Posterior vena cava (tissue), 2 donors: ENCODE results near the gene FOXN1. TPM values are rescaled to one million over a fixed set of nuclear protein-coding genes. Genes with fewer than 3 reads are reported as not detected.

Source experiments
- DNase-seq: peaks from one replicate; pipeline ENCODE4 v3.0.0-alpha.2; 2020; ENCODE audit warnings: low spot score
- intact Hi-C, 2 donors: fragments of 100-400 bp; cut with DNase I; formaldehyde crosslinking; loops; one replicate each; pipeline versions ENCODE4 v1.14.1 to v1.14.2; 2022 to 2023
- total RNA-seq, 2 donors: library from RNA; stranded (reverse); fragmentation: NEBNext Ultra II Directional; extraction: Animal tissue kit (Norgen Biotek cat#: 25700); gene quantifications; one replicate each; pipeline ENCODE4 v1.2.1, GENCODE V29; 2021
- donor health status: DM: yes; HTN: yes; CAD: no.
- donor health status: DM: yes; HTN: yes; CAD: no.

The FOXN1 gene
- total RNA-seq, 2 donors from 2014 or later, result not detected

DNA sequence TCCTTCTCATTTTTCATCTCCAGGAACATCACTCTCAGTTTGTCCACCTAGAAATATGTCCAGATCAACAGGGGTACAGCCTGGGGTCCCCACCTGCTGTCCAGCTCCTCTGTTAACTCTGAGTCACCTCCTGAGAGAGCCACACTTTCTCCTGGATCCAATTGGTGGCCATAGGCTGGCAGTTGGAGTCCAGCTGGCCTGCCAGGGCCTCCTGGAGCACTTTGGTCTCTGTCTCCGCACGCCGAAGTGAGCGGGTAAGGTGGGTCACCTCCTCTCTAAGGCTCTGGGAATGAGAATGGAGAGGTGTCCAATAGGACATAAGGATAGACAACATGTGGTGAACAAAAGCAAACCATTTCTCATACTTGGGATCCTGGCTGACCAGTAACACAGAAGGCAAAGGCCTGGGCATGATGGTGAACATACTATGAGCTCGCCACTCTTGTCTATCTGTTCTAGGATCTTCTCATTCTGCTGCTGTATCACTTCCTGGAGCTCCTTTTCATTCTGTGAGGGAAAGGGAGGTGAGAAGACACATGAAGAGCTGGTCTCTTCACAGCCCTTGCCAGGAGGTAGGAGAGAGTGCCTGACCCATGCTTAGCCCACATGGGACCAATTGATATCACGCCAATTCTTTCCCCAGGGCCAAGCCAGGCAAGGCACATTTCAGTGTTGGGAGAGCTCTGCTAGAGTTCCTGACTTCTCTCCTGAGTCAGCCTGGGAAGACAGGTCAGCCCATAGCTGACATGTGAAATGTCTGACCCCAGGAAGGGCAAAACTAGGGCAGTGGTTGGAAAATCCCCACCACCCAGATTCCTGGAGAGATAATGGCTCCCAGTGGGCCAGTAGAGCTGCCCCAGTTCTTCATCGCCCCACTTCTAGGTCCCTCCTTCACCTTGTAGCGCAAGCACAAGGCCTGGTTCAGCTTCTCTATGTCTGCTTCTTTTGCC, 72.4 kb downstream of the FOXN1 start:
- DNase-seq, result no peak
- intact Hi-C loops, result no loop called here

DNA sequence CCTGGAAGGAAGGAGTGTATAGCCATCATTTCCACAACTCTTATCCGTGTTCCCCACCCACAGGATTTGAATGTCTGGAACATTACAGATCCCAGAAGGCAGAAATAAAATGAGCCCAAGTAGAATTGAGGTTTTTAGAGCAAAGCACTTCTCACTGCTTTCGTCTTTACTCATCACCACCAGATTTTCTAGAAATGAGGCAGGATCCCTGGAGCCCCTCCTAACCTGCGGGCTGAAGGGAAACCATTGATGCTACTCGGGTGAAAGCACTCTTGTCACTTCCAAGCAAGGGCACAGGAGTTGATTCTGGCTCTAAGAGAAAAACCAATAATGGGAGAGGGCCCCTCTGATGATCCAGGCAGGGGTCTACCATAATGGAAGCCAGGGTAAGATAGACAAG, 73.4 kb downstream of the FOXN1 start:
- intact Hi-C loops, result no loop called here
- DNase-seq, result no peak

DNA sequence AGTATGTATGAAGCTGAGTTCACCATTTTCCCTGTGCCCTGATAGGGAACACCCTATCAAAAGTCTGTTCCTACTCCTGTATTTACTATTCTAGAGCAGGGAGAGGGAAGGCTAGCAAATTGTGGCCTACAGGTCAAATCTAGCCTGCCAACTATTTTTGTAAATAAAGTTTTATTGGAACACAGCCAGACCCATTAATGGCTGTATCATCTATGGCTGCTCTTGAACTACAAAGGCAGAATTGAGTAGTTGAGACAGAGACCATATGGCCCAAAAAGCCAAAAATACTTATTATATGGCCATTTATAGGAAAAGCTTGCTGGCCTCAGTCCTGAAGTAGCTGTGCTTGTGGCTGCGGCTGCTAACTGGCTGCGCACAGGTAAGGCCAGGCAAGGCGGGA, 74.8 kb downstream of the FOXN1 start:
- DNase-seq, result no peak
- intact Hi-C loops, result no loop called here

DNA sequence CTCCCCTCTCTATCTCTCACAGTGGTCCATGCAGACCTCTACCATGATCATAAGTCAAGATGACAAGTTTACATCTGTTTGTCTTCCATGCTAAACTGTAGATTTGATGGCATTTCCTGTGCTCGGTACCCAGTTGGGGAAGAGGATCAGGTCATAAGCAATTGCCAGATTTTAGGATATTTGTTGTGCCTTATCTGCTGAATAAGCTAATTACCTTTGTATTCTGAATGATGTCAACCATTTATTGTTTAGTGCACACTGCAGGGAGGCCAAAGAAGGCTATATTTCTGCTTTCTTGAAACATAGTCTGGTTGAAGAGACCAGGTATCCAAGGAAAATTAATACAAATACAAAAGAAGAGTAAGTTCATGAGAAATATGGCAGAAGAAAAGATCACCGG, 76.4 kb downstream of the FOXN1 start:
- DNase-seq, result no peak
- intact Hi-C loops, result no loop called here

DNA sequence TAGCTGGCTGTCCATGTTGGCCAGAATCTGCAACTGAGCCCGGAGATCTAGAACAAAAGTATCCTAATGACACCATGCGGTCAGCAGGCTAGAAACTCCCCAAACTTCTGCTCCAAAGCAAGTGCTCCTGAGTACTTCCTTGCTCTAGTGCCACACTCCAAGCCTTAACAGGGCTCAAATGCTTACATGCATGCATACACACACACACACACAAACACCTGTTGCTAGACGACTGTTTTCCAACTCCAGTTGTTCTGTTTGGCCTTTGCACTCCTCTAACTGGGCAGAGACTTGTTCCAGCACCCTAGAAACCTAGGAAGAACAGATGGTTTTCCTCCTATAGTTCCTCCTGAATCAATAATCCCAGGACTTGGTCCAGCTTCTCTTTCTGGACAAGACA, 78.3 kb downstream of the FOXN1 start:
- no peak for DNase-seq
- intact Hi-C loops, result no loop called here

DNA sequence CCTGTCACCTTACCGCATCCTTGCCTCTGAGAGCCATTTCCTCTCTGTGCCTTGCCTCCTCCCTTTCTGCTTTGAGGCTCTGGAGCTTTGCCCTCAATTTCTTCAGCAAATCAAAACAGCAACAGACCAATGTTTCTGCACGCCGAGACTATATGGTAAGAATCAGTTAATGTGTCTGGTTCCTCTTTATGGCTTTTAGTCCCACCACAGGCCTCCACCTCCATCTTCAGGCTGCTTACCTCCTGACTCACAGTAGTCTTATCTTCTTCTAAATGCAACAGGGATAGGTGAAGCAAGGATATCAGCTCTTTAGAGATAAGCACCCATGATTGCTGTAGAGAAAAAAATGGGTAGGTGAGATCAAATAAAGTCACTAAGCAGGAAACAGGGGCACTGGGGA, 79.7 kb downstream of the FOXN1 start:
- intact Hi-C loops, result no loop called here
- no peak for DNase-seq

Other genes with a start within 250 kb of the FOXN1 start
- 1 to 10 TPM; 2.7 to 4.3 TPM for gene TMEM97, start 187.1 kb upstream of the FOXN1 start, total RNA-seq
- gene IFT20, start 170.9 kb upstream of the FOXN1 start, total RNA-seq, result 10 to 100 TPM; 28.3 to 34.9 TPM
- gene TNFAIP1, start 170.6 kb upstream of the FOXN1 start, total RNA-seq, result 10 to 100 TPM; 39.7 to 45.9 TPM
- 10 to 100 TPM; 53.5 to 54.4 TPM for gene POLDIP2, start 148.8 kb upstream of the FOXN1 start, total RNA-seq
- gene SEBOX, start 141.1 kb upstream of the FOXN1 start, total RNA-seq, result not detected
- gene VTN, start 136.0 kb upstream of the FOXN1 start, total RNA-seq, result 1 to 10 TPM; 1.8 to 5.4 TPM
- gene SARM1, start 134.7 kb upstream of the FOXN1 start, total RNA-seq, result 10 to 100 TPM; 15.0 to 16.1 TPM
- gene SLC46A1, start 100.1 kb upstream of the FOXN1 start, total RNA-seq, result 10 to 100 TPM in 1 of 2 donors, 1 to 10 TPM in 1; 6.0 to 10.6 TPM
- under 1 TPM in 1 of 2 donors, not detected in 1; 0.14 TPM for gene SLC13A2, start 32.7 kb upstream of the FOXN1 start, total RNA-seq
- 10 to 100 TPM; 12.9 to 15.6 TPM for gene UNC119, start 46.3 kb downstream of the FOXN1 start, total RNA-seq
- 10 to 100 TPM; 27.6 to 33.8 TPM for gene PIGS, start 65.2 kb downstream of the FOXN1 start, total RNA-seq
- gene ALDOC, start 70.5 kb downstream of the FOXN1 start, total RNA-seq, result 1 to 10 TPM; 6.9 to 8.4 TPM
- gene SPAG5, start 92.7 kb downstream of the FOXN1 start, total RNA-seq, result 1 to 10 TPM; 1.8 to 1.9 TPM
- gene RSKR, start 107.8 kb downstream of the FOXN1 start, total RNA-seq, result 10 to 100 TPM in 1 of 2 donors, 1 to 10 TPM in 1; 4.7 to 10.1 TPM
- gene BLTP2, start 138.8 kb downstream of the FOXN1 start, total RNA-seq, result 100 to 1,000 TPM; 105 to 120 TPM
- 10 to 100 TPM; 30.7 to 33.5 TPM for gene SDF2, start 155.6 kb downstream of the FOXN1 start, total RNA-seq
- gene SUPT6H, start 155.9 kb downstream of the FOXN1 start, total RNA-seq, result 10 to 100 TPM; 54.4 to 57.6 TPM
- gene PROCA1, start 205.5 kb downstream of the FOXN1 start, total RNA-seq, result 1 to 10 TPM; 1.2 to 2.1 TPM
- 10 to 100 TPM; 75.0 to 90.2 TPM for gene RAB34, start 211.5 kb downstream of the FOXN1 start, total RNA-seq
- 100 to 1,000 TPM; 981 to 999 TPM for gene RPL23A, start 213.6 kb downstream of the FOXN1 start, total RNA-seq
- gene TLCD1, start 219.9 kb downstream of the FOXN1 start, total RNA-seq, result 1 to 10 TPM; 2.2 to 3.1 TPM
- 1 to 10 TPM; 2.3 TPM for gene NEK8, start 222.4 kb downstream of the FOXN1 start, total RNA-seq
- gene TRAF4, start 237.7 kb downstream of the FOXN1 start, total RNA-seq, result 10 to 100 TPM; 10.2 to 10.8 TPM